ENCODE data around the gene CDC25B.

Gene CDC25B

DNA sequence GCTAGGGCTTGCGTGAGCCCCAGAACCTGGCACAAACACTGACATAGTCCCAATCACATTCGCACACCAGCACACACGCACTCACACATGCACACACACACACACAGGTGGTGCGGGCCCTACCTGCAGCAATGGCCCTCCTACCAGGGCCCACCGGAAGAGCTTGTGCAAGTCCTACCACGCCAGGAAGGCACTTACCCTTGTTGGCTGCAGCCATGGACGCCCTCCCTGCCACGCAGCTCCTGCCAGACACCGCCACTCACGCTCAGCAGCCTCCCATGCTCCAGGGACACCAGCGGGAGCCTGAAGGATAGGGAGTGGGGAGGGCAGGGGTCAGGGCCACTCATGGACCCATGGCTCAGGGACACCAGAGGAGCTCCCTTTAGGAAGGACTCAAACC is 36.2 kb upstream of the CDC25B start:
- H3K4me1 Mint-ChIP-seq = peaks cover 47% of the 10 kb centered on the region
- TF ChIP-seq, protein P1, sequence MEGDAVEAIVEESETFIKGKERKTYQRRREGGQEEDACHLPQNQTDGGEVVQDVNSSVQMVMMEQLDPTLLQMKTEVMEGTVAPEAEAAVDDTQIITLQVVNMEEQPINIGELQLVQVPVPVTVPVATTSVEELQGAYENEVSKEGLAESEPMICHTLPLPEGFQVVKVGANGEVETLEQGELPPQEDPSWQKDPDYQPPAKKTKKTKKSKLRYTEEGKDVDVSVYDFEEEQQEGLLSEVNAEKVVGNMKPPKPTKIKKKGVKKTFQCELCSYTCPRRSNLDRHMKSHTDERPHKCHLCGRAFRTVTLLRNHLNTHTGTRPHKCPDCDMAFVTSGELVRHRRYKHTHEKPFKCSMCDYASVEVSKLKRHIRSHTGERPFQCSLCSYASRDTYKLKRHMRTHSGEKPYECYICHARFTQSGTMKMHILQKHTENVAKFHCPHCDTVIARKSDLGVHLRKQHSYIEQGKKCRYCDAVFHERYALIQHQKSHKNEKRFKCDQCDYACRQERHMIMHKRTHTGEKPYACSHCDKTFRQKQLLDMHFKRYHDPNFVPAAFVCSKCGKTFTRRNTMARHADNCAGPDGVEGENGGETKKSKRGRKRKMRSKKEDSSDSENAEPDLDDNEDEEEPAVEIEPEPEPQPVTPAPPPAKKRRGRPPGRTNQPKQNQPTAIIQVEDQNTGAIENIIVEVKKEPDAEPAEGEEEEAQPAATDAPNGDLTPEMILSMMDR (IDR thresholded peaks at IDR 0.05) = no peak

GRCh38 chr20:3760655-3761348 is 35.3 kb upstream of the CDC25B start:
- TF ChIP-seq, protein P1 (IDR thresholded peaks at IDR 0.05) = no peak
- peaks cover 56% of the 10 kb centered on the region for H3K4me1 Mint-ChIP-seq
- peak overlapping the region; percentile 70 for H3K27ac Mint-ChIP-seq
- no peak overlapping the region for H3K4me3 Mint-ChIP-seq
- H3K36me3 Mint-ChIP-seq (ENCODE audit: low read depth) = peaks cover 19% of the 10 kb centered on the region
- peaks cover 3% of the 10 kb centered on the region for H3K27me3 Mint-ChIP-seq (ENCODE audit: low read depth, poor library complexity)
- DNase-seq = no peak
- H3K9me3 Mint-ChIP-seq = no peaks in the 10 kb centered on the region

More for the DNA sequence above, 36.2 kb upstream of the CDC25B start:
- no peak for DNase-seq
- Mint-ChIP-seq H3K27me3 (ENCODE audit: low read depth, poor library complexity) (peaks cover 3% of the 10 kb centered on the region), H3K4me3 (peak overlapping the region; percentile 43), H3K9me3 (no peaks in the 10 kb centered on the region), H3K27ac (peak overlapping the region; percentile 65), H3K36me3 (ENCODE audit: low read depth) (peaks cover 19% of the 10 kb centered on the region)

GRCh38 chr20:3763671-3764601 is 32.2 kb upstream of the CDC25B start:
- H3K27me3 Mint-ChIP-seq (ENCODE audit: low read depth, poor library complexity) = peaks cover 3% of the 10 kb centered on the region
- H3K4me3 Mint-ChIP-seq = no peak overlapping the region
- no peaks in the 10 kb centered on the region for H3K9me3 Mint-ChIP-seq
- no peak overlapping the region for H3K27ac Mint-ChIP-seq
- peaks cover 6% of the 10 kb centered on the region for H3K36me3 Mint-ChIP-seq (ENCODE audit: low read depth)
- no peak for DNase-seq
- peaks cover 73% of the 10 kb centered on the region for H3K4me1 Mint-ChIP-seq
- TF ChIP-seq, protein P1 (IDR thresholded peaks at IDR 0.05) = no peak

DNA sequence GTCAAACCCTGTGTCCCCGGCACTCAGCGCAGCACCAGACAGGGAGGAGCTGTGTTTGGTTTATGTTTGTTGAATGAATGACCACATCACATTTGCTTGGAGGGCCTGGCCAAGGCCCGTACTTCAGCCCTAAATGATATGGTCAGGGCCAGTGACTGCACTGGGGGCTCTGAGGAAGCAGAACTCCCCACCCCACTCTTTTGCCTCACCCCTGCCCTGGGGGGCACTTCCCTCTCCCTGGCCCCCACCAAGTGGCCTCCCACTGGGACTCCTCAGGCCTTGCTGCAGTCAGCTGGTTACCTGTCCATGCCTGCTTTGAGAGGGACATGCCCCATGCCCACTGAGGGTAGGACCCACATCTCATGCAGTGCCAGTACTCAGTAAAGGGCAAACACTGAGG is 31.5 kb upstream of the CDC25B start:
- TF ChIP-seq, protein P1 (IDR thresholded peaks at IDR 0.05) = no peak

GRCh38 chr20:3765171-3765882 is 30.8 kb upstream of the CDC25B start:
- peak overlapping the region; percentile 88 for H3K27ac Mint-ChIP-seq
- H3K9me3 Mint-ChIP-seq = no peaks in the 10 kb centered on the region
- DNase-seq = no peak
- H3K4me1 Mint-ChIP-seq = peaks cover 64% of the 10 kb centered on the region
- peak overlapping the region; percentile 85 for H3K4me3 Mint-ChIP-seq
- H3K27me3 Mint-ChIP-seq (ENCODE audit: low read depth, poor library complexity) = peaks cover 3% of the 10 kb centered on the region
- TF ChIP-seq, protein P1 (IDR thresholded peaks at IDR 0.05) = no peak
- peaks cover 6% of the 10 kb centered on the region for H3K36me3 Mint-ChIP-seq (ENCODE audit: low read depth)

More for the DNA sequence above, 31.5 kb upstream of the CDC25B start:
- H3K4me1 Mint-ChIP-seq = peaks cover 71% of the 10 kb centered on the region
- peaks cover 6% of the 10 kb centered on the region for H3K36me3 Mint-ChIP-seq (ENCODE audit: low read depth)
- H3K9me3 Mint-ChIP-seq = no peaks in the 10 kb centered on the region
- H3K27me3 Mint-ChIP-seq (ENCODE audit: low read depth, poor library complexity) = peaks cover 3% of the 10 kb centered on the region
- no peak overlapping the region for H3K4me3 Mint-ChIP-seq
- DNase-seq = no peak
- no peak overlapping the region for H3K27ac Mint-ChIP-seq
